Stimulated activated CD4-positive, alpha-beta T cell treated with anti-CD3 and anti-CD28 coated beads, Interleukin-15, amount 100 ng/mL, for 24 hours (primary cell): ENCODE results near the gene CYTH1.
"Not testable (repeated sequence)": the region's sequence is repeated elsewhere in the genome, so short reads cannot be mapped to it uniquely, and the experiment has no call there.

Source experiments
- DNase-seq: peaks from one replicate; pipeline ENCODE4 v3.0.0-alpha.2; 2020

CYTH1 gene

DNA sequence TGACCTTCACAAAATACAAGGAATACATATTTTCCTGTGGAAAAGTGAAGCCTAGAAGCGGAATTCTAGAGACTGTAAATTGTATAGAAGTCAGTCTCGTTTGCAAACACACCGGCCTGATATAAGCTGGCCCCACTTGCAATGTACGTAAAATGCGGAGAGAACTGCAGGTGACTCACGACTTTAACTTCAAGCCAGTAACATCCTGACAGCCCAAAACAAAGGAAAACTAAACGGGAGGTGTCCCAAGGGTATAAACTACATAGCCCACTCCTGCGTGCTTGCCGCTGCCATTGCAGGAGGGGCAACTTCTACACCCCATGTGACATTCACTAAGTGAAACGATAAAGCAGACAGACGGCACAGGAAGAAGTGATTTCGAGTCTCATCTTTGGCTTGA lies 101.6 kb downstream of the CYTH1 start:
- DNase-seq, result no peak

DNA sequence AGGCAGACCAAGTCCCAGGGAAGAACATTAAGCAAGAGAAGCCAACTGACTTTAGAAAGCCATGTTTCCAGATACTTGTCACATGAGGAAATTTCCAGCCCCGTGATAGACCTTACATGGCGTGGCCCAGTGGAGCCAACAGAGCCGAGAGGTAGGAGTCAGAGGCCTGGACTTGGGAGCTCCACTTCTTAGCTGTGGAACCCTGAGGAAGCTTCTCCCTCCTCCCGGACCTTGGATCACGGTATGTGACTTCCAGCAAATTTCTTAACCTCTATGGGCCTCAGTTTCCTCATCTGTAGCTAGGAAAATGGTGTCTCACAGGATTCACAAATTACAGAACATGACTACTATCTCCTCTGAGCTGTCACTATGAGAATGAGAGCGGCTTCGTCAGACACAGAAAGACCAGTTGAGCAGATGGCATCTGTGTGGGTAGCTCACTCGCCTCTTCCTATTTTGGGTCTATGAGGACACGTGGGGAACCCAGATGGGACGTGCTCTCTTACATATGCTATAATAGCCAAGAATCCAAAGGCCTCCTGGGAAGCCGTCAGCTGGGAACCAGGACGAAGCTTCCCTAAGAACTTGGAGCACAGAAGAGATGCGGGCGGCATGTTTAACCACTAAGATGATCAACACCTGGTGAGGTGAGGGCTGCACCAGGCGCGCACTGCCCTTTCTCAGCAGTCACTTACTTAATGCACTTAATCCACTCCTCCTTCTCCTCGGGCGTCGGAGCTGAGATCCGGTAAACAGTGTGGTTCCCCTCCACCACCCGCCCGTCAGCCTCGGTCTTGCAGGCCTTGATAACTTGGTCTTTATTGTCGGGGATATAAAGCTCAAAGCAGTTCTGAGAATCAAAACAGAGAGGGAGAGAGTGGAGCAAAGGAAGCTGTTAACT lies 102.3 kb downstream of the CYTH1 start:
- no peak for DNase-seq

DNA sequence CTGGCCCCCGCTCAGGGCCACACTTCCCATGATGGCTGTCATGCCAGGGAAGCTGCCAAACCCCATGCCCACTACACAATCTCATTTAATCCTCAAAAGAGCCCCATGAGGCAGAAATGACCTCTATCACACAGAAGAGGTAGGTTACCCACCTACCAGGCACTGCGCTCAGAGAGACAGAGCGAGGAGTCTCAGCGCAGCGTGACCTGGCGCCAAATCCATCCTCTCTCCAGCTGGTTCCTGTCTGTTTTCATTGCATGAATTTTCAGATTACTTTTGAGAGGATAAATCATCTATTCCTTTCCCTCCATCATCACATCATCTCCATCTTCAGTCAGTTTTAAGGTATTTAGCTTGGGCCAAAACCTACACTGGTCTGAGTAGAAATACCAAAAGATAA lies 103.4 kb downstream of the CYTH1 start:
- no peak for DNase-seq

DNA sequence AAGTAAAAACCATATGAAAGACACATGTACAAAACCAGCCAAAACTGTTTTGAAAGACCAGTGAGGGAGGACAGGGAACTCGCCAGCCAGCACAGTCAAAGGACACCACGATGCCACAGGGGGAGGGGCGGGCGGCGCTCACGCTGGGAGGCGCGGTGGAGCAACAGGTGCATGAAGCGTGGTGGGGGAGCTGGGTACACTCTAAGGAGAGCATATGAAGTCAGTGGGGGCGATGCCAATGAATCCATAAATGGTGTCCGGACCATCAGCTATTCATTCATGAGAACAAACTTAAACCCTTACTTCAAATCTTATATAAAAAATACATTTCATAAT lies 103.9 kb downstream of the CYTH1 start:
- DNase-seq, result no peak

DNA sequence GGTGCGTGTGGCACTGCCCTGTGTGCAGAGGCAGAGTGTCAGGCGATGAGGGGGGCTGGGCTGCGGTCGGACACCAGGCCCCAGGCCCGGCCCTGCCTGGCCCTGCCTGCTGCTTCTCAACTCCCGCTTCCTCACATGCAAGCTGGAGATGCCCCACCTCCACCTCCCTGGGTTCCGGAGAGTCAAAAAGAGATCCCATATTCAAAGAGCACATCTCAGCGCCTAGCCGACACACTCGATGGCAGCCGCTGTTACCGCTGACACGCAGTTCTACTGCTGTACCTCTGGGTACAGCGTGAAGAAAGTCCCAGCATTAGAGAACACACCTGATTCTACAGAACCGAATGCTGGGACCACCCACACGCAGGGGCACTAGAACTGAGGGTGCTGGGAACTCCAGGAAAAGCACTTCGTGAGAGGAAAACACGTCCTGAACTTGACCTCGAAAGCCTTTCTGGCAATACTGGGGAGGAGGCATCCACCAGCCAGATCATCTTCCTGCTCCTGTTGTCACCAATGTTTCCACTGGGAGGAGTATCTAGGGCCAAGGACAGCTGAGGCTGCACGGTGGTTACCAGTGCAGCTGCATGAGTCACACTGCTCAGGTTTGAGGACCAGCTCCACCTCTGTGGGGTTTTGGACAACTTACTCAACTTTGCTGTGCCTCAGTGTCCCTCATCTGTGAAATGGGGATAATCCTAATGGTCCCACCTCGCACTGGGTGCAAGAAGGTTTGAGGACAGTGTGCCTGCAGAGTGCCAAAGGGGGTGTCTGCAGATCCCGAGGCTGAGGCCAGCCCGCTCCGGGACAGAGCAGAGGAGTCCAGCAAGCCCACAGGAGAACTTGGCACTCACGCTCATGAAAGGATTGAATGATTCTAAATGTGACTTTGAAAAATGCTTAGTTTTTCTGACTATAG lies 104.5 kb downstream of the CYTH1 start:
- DNase-seq, result no peak

DNA sequence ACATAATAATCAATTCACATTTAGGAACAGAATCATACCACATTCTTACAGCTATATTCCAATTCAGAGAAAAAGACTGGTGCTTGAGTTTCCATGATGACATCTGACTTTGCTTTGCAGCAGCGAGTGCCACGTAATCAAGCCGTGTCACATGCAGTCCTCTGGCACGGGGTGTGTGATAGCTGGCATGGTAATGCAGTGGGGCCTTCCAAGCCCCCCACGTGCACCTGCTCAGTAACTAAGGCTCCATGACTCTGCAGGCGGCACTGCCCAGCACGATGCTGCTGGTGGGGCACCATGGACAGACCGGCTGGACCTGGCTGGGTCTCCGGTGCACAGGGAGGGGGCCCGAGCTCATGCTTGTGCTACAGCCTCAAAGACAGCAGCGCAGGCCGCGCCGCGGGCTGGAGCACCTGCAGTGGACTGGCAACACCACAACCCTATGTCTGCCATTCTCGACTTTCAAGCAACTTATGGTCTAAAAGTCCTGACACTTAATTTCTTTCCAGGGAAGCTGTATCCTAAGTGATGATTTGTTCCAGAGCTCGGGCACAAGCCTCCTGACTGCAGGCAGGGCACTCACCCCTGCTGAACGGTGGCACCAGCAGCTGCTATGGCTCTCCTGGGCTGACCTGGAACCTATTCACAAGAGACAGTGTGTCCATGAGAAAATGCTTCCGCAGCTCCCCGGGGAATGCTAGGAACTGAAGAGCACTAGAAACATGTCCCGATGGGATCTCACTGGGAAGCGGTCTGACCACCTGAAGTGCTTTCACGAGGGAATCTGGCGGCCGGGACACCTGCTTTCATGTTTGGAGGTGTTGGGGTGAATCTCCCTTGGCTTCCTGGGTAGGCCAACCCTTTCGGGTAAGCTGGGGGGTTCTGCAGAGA lies 105.4 kb downstream of the CYTH1 start:
- DNase-seq, result no peak

DNA sequence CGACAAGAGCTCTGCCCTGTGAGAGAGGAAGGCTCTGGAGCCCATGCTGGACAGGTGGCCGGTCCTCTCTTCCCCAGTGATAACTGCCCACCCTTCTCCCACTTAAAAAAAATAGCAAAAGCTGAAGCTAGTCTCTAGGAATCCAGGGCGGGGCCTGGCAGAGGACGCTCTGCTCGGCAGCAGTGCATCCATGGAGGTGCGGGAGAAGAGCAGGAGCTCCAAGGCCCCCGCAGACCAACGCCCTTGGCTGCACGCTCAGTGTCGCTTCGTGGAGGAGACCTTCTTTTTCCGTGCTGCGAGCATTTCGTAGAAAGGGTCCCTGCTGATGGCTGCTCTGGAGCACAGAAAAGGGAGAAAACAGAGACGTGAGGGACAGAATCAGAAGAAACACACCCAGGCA lies 106.2 kb downstream of the CYTH1 start:
- no peak for DNase-seq

DNA sequence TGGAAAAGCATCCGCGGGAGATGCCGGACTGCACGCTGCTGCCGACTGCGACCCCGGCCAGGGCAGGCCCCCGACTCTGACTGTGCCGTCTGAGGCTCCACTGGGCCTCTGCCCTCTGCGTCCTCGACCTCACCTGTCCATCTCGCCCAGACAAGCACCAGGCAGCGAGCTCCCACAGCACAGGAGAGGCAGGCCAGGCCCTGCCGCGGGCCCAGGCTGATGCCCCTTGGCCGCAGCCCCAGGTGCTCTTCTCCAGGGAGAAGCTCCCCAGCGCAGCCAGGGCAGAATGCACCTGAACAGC lies 106.8 kb downstream of the CYTH1 start:
- DNase-seq, result no peak

DNA sequence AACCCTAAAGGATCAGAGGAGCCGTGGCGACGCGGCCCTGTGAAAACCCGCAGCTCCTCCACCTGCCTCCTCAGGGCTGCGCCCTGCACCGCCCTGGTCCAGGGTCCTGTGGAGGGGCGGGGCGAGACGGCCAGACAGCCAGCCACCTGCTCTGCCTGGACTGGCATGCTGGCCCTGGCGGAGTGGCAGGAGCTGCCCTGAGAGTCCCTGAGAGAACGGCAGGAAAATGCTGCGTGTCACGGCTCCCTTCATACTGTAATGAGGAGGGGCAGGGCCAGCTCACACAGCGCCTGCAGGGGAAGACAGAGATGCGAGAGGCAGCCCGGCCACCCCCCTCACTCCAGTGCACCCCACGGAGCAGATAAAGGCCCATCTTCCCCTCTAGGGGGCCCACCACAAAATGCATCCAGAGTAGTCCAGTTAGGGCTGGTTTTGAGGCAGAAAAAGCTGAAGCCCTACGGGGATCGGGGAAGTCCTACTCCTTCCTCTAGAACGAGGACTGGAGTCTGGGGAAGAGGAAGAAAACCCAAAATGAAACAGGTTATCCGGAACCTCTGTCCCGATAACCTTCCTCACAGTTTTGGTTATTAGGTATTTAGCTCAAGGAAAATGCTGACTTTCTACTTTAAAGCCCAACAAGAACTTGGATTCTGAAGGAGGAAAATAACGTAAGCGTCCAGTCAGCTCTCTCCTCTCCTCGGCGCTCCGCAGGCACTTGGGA lies 107.3 kb downstream of the CYTH1 start:
- DNase-seq, result no peak

DNA sequence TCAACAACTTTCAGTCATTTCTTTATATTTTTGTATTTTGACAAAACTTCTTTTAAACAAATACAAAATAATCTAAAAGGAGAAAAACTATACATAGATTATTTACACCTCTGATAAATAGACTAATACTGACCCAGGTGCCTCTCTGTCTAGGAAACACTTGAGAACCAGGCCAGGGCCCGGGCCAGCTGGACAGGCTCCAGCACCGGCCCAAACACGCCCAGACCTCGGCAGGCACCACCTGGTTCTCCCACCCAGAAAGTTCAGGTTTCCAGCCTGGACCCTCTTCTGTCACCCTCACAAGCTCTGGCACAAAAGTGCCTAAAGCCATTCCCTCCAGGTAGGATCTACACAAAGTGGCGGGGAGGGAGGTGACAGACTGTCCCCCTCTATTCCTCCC lies 107.9 kb downstream of the CYTH1 start:
- no peak for DNase-seq

DNA sequence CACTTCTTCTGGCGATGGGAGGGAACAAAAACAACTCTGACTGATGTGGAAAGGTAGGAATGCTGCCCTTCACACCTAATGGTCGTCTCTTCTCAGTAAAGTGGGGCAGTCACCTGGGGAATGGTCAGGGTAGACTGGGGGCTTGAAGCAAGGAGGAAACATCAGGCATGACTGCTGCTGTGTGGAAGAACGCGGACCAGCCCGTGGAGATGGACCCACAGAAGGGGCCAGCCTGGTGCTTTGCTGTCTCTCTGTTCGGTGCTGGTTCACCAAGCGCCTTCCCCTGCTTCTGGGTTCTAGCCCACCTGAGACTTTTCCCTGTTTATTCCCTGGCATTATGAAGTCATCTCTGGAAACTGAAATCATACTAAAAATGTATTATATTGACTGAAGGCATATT lies 108.7 kb downstream of the CYTH1 start:
- DNase-seq, result no peak

DNA sequence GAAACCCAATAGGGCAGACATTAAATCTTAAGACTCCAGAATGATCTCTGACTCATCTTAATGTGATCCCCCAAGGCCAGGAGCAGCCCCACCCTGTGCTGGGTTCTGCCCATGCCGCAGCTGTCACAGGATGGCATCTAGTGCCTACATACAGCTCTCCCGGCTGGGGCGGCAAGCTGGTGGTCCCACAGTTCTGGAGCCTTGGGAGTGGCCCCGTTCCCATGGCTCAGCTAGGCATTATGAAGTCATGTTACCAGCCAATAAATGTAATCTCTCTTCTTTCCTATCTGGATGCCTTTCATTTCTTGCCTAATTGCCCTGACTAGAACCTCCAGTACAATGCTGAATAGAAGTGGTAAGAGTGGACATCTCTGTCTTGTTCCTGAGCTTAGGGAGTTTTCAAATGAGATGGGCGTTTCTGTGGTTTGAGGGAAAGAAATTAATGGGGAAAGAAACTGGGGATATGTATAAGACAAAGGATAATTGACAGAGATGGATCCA lies 109.2 kb downstream of the CYTH1 start:
- DNase-seq, result no peak

DNA sequence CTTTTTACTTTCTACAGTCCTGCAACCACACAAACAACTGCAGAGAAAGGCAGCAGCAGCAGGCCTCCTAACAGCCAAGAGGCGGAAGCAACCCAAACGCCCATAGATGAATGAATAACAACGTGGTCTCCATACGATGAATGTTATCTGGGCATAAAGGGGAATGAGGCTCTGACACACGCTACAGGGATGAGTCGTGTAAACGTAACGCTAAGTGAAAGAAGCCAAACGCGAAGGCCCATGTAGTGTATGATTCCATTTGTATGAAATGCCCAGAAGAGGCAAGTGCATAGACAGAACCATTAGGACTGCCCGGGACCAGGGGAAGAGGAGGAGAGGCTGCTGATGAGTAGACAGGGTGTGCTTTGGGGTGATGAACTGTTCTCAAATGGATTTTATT lies 110.1 kb downstream of the CYTH1 start:
- no peak for DNase-seq

DNA sequence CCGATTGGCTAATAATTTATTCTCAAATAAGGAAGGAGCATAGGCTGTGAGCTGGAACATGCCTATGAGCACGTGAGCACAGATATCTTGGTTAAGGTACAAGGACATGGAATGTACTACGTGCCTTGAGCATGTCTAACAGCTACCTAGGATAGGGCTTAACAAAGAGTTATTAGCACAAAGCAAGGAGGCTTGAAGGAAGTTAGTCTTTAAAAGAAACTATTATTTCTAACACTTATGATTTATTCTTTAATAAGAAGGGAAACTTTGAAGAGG lies 110.4 kb downstream of the CYTH1 start:
- not testable (repeated sequence) for DNase-seq

DNA sequence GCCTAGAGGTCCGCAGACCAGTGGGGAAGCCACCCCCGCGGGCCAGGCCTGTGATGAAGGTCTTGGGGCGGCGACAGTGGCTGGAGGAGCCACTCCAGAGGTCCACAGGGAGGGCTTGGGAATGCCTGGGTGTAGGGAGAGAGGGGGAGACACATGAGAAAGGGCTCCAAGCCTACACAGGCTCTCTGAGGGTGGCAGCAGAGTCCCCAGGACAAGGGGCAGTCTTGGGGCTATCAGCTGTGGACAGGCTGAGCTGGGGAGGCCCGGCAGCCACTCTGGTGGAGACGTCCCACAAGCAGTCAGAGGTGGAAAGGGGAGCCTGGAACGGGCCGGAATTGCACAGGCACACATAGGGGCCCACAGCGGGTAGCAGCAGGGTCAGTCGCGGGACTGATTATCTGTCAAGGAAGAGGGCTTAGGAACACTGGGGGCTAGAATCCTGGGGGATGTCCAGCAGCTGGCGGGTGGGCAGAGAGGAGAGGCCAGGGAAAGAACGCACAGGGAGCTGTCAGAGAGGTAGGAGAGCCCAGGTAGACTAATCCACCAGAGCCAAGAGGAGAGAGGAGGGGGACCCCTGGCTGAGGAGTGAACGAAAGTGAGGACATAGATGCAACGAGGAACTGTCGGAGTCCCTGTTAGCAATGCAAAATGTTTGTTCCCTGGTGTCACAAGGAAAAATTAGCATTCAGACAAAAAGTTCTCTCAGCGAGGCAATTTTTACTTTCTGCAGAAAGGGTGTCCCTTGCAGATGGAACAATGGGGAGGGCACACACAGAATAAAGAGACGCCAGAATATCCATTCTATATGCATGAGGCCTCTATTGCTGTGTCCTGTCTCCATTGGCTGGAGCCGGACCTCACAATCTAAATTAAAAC lies 111.0 kb downstream of the CYTH1 start:
- no peak for DNase-seq

DNA sequence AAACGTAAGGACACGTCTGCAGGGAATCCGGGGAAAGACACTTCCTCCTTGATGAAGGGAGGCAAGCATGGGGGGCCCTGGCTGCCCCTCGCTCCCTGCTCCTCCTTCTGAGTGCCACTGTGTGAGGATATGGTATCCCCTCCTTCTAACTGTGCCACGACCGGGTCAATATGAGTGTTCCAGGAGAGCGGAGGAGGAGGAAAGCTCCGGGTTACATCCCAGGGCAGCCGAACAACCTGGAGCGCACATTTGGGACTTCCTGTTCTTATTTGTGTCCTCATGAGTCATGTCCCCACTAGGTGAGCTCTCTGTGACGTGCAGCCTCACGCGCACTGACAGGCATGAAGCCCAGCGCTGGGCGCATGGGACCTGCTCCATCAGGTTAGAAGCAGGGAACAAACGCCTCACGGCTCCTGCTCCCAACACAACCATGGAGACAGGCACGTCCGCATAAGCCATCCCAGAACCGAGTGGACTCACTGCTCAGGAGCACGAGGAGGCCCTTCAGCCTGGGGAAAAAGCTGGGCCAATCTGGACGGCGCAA lies 112.0 kb downstream of the CYTH1 start:
- DNase-seq, result no peak

DNA sequence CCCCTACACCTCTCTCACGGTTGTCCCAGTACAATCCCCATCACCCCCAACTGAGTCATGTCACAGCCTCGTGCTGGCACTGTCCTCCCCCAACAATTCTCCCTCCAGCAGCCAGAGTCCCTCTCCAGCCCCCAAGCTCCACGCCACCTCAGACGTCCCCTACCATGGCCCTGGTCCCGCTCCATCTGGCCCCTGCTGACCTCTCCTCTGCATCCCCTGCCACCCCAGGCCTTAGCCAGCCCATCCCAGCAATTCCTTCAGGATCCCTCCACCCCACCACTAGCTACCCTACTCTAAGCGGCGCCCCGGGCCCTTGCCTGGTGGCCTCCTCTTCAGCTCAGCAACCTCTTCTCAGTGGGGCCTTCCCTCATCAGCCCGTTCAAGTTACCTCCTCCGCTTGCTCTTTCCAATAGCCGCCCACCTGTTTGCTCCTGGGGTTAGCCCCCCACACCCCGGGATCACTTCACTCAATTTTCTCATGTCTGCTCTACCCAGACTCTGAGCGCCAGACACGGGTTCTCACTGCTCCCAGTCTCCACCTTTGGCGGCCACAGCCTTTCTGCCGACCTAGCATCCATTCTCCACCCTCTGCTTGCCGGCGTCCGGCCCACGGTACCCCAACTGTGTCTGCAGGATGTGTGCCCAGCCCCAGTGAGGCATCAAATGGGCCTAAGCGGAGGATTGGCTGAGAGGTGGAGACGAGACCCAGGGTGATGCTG lies 112.7 kb downstream of the CYTH1 start:
- DNase-seq, result no peak

DNA sequence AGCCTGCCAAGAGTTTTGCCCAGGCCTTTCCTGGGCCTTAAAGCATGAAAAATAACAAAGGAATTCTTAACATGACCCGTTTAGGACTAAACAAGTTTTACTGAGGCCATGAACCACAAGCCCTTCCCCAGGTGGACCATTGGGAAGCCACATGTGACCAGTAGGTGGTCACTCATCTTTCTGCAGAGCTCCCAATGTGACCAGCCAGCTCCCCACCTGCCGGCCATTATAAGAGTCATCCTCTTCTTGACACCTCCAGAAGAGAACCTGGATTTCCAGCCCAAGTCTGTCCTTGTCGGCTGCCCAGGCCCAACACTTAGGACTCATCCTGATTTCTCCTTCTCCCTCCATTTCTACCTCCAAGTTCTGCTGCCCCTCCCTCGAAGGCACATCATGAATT lies 113.2 kb downstream of the CYTH1 start:
- no peak for DNase-seq

DNA sequence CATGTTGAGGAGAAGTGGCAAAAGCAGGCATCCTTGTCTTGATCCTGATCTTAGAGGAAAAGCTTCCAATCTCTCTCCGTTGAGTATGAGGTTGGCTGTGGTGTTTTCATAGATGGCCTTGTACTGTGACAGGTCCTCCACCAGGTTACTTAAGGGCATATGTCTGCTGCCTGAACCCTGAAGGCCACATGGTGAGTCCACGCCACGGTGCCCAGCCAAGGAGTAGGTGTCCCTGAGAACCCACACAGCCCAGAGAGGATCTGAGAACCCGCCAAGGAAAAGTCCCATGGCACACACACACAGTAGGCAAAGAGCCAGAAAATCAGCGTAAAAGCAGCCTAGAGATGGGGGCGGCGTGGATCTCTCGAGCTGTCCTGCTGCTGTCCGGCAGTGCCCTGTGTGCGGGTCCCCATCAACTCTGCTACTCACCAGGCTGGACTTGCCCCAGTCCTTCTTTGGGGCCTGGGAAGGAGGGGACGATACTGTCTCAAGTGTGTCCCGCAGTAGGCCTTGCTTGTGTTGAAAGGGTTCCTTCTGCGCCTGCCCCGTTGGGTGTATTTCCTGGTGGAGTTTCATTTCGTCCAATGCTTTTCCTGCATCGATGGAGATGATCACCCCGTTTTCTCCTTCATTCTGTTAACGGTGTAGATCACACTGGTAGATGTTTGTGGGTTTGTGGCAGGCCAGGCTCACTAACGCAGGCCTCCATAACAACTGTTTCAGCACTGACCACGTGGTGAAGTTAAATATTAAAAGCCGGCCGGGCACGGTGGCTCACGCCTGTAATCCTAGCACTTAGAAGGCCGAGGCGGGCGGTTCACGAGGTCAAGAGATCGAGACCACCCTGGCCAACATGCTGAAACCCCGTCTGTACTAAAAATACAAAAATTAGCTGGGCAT lies 114.1 kb downstream of the CYTH1 start:
- no peak for DNase-seq

DNA sequence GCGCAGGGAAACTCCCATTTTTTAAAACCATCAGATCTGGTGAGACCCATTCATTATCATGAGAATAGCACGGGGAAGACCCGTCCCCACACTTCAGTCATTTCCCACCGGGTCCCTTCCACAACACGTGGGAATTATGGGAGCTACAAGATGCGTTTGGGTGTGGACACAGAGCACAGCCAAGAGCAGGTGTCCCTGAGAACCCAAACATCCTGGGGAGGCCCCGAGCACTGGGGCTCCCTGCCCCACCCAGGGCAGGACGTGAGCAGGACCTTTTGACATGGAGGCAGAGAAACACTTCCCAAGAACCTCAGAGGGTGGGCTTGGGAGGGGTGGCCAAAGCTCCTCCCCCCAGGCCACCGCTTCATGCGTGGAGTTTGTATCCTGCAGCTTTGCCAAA lies 115.0 kb downstream of the CYTH1 start:
- DNase-seq, result no peak
